Measurements from ENCODE around the gene ITIH2.
A peak's percentile ranks its signal among the peaks of the same experiment; 100 is the strongest.
"Not testable (repeated sequence)": the region's sequence is repeated elsewhere in the genome, so short reads cannot be mapped to it uniquely, and the experiment has no call there.

ITIH2 gene

GRCh38 chr10:7703140-7703539, at the start of gene ITIH2:
TSS of gene ITIH2 (plus strand) at chr10:7703316. CDS start at chr10:7703435, 119 bp downstream.
- Histone ChIP-seq H4K20me1 (no peaks in the 10 kb centered on the region), H3K9ac (no peak within 1 kb of the TSS), H3K4me2 (0 out of 22 replicates have a peak within 1 kb of the TSS, but pooled peaks of 1 of the 11 experiments have one; percentile 9), H3K9me3 (replicated peaks in 1 of 11) (no peaks in the 10 kb centered on the region), H3K4me1 (peaks cover 0 to 7% (median 0%) of the 10 kb centered on the region in 10 experiments; a peak in 1 of 20 replicates), H3K36me3 (no peaks in the 10 kb centered on the region), H3K4me3 (no peak within 1 kb of the TSS), H3K27me3 (no peaks in the 10 kb centered on the region), H3K27ac (no peak within 1 kb of the TSS)
- no peak for TF ChIP-seq Cebpa-rat (IDR thresholded peaks at IDR 0.05)

- H3K27ac ChIP-seq; H3K9me3 ChIP-seq (replicated peaks in 1 of 11); H3K27me3 ChIP-seq; H3K4me3 ChIP-seq; H3K4me2 ChIP-seq; H4K20me1 ChIP-seq; H3K9ac ChIP-seq; H3K36me3 ChIP-seq; H3K4me1 ChIP-seq: not testable (repeated sequence)
These were observed 46.0 kb upstream of the ITIH2 start for GRCh38 chr10:7657079-7657478.

- no peak overlapping the region for H3K9ac ChIP-seq
- H3K27ac ChIP-seq, result no peak overlapping the region
- H3K36me3 ChIP-seq, result no peaks in the 10 kb centered on the region
- H3K9me3 ChIP-seq (replicated peaks in 1 of 11), result no peaks in the 10 kb centered on the region
- no peak overlapping the region for H3K4me2 ChIP-seq
- TF ChIP-seq Cebpa-rat (IDR thresholded peaks at IDR 0.05), result no peak
- H4K20me1 ChIP-seq, result no peaks in the 10 kb centered on the region
- no peaks in the 10 kb centered on the region for H3K27me3 ChIP-seq
- no peak overlapping the region for H3K4me3 ChIP-seq
- H3K4me1 ChIP-seq, result no peaks in the 10 kb centered on the region
These were observed 45.6 kb upstream of the ITIH2 start for GRCh38 chr10:7657552-7657951.

- Histone ChIP-seq H3K27ac (no peak overlapping the region), H3K36me3 (no peaks in the 10 kb centered on the region), H3K9me3 (replicated peaks in 1 of 11) (no peaks in the 10 kb centered on the region), H3K4me2 (no peak overlapping the region), H4K20me1 (no peaks in the 10 kb centered on the region), H3K27me3 (peaks cover 5 to 8% (median 6%) of the 10 kb centered on the region in 11 experiments; a peak in 19 of 22 replicates), H3K4me1 (no peaks in the 10 kb centered on the region), H3K4me3 (no peak overlapping the region), H3K9ac (no peak overlapping the region)
- TF ChIP-seq Cebpa-rat (IDR thresholded peaks at IDR 0.05), result no peak
These were observed 43.6 kb upstream of the ITIH2 start for GRCh38 chr10:7659560-7659959.

GRCh38 chr10:7662522-7662921, 40.6 kb upstream of the ITIH2 start:
- Histone ChIP-seq H3K9me3 (replicated peaks in 1 of 11) (no peaks in the 10 kb centered on the region), H3K27me3 (peaks cover 27 to 34% (median 31%) of the 10 kb centered on the region in 11 experiments), H3K36me3 (no peaks in the 10 kb centered on the region), H3K27ac (no peak overlapping the region), H3K4me1 (peaks cover 0 to 9% (median 7%) of the 10 kb centered on the region in 10 experiments; a peak in 15 of 20 replicates), H3K9ac (no peak overlapping the region), H4K20me1 (peaks cover 0 to 6% (median 0%) of the 10 kb centered on the region in 11 experiments; a peak in 1 of 22 replicates), H3K4me3 (no peak overlapping the region), H3K4me2 (no peak overlapping the region)
- no peak for TF ChIP-seq Cebpa-rat (IDR thresholded peaks at IDR 0.05)

GRCh38 chr10:7664707-7665106, 38.4 kb upstream of the ITIH2 start:
- Histone ChIP-seq H3K36me3 (no peaks in the 10 kb centered on the region), H3K4me1 (peaks cover 0 to 9% (median 7%) of the 10 kb centered on the region in 10 experiments; a peak in 15 of 20 replicates), H4K20me1 (peaks cover 0 to 6% (median 0%) of the 10 kb centered on the region in 11 experiments; a peak in 1 of 22 replicates), H3K27ac (no peak overlapping the region), H3K9ac (no peak overlapping the region), H3K4me2 (no peak overlapping the region), H3K4me3 (no peak overlapping the region), H3K27me3 (peaks cover 41 to 55% (median 51%) of the 10 kb centered on the region in 11 experiments), H3K9me3 (replicated peaks in 1 of 11) (no peaks in the 10 kb centered on the region)
- no peak for TF ChIP-seq Cebpa-rat (IDR thresholded peaks at IDR 0.05)

- no peak overlapping the region for H3K27ac ChIP-seq
- H3K27me3 ChIP-seq, result peaks cover 43 to 63% (median 51%) of the 10 kb centered on the region in 11 experiments
- H3K36me3 ChIP-seq, result no peaks in the 10 kb centered on the region
- no peaks in the 10 kb centered on the region for H3K9me3 ChIP-seq (replicated peaks in 1 of 11)
- TF ChIP-seq Cebpa-rat (IDR thresholded peaks at IDR 0.05), result no peak
- H3K4me3 ChIP-seq, result peak overlapping the region in 2 of 10 experiments; percentile 54 to 62; a peak in 3 of 20 replicates
- H3K9ac ChIP-seq, result no peak overlapping the region
- H3K4me1 ChIP-seq, result peaks cover 0 to 9% (median 7%) of the 10 kb centered on the region in 10 experiments; a peak in 15 of 20 replicates
- peak overlapping the region in 7 of 11 experiments; percentile 91 to 100 (median 97); a peak in 10 of 22 replicates for H3K4me2 ChIP-seq
- H4K20me1 ChIP-seq, result peaks cover 0 to 6% (median 0%) of the 10 kb centered on the region in 11 experiments; a peak in 1 of 22 replicates
These were observed 37.3 kb upstream of the ITIH2 start for GRCh38 chr10:7665767-7666166.

GRCh38 chr10:7666253-7667023, 36.7 kb upstream of the ITIH2 start, which contains the start of gene ITIH5:
TSS of gene ITIH5 (minus strand) at chr10:7666966. CDS start at chr10:7666892, 74 bp downstream.
- Histone ChIP-seq H3K9me3 (replicated peaks in 1 of 11) (no peaks in the 10 kb centered on the region), H3K27ac (no peak within 1 kb of the TSS), H3K4me2 (peak within 1 kb of the TSS; percentile 91 to 100 (median 95)), H3K4me1 (peaks cover 0 to 9% (median 7%) of the 10 kb centered on the region in 10 experiments; a peak in 15 of 20 replicates), H3K9ac (peak within 1 kb of the TSS in 8 of 11 experiments; percentile 15 to 68 (median 44); a peak in 7 of 22 replicates), H4K20me1 (peaks cover 0 to 6% (median 0%) of the 10 kb centered on the region in 11 experiments; a peak in 1 of 22 replicates), H3K4me3 (peak within 1 kb of the TSS; percentile 53 to 72 (median 60)), H3K27me3 (peaks cover 43 to 63% (median 51%) of the 10 kb centered on the region in 11 experiments), H3K36me3 (no peaks in the 10 kb centered on the region)
- TF ChIP-seq Cebpa-rat (IDR thresholded peaks at IDR 0.05), result no peak
